Stimulated activated effector memory CD8-positive, alpha-beta T cell treated with anti-CD3 and anti-CD28 coated beads, Interleukin-12 subunit alpha, Interleukin-12 subunit beta, amount 100 ng/mL, for 72 hours (primary cell): ENCODE data around the gene FIGNL2.
"Not testable (repeated sequence)": the region's sequence is repeated elsewhere in the genome, so short reads cannot be mapped to it uniquely, and the experiment has no call there.

Source experiments
- ATAC-seq: fragments of 150-1000 bp; cut with Tn5 transposase; 2 replicates; pipeline ENCODE4 v1.10.0; 2021
- DNase-seq, 2 donors: peaks; one replicate each; pipeline ENCODE4 v3.0.0; 2021 to 2022; ENCODE audit warnings: low spot score in 2 of 2
- H3K27ac Mint-ChIP-seq: one replicate; pipeline ENCODE4 v1.8.0; 2022; ENCODE audit warnings: mild to moderate bottlenecking, mixed read lengths
- H3K36me3 Mint-ChIP-seq: one replicate; pipeline ENCODE4 v1.8.0; 2022; ENCODE audit warnings: mild to moderate bottlenecking, mixed read lengths
- H3K4me1 Mint-ChIP-seq: one replicate; pipeline ENCODE4 v1.8.0; 2022; ENCODE audit warnings: mixed read lengths
- H3K4me3 Mint-ChIP-seq: one replicate; pipeline ENCODE4 v1.8.0; 2022; ENCODE audit warnings: mild to moderate bottlenecking, mixed read lengths
- H3K9me3 Mint-ChIP-seq: one replicate; pipeline ENCODE4 v1.8.0; 2022; ENCODE audit warnings: mixed read lengths

The FIGNL2 gene

GRCh38 chr12:51836041-51836826 lies 12.3 kb downstream of the FIGNL2 start:
- H3K27ac Mint-ChIP-seq = no peak overlapping the region
- no peaks in the 10 kb centered on the region for H3K9me3 Mint-ChIP-seq
- no peak for ATAC-seq
- no peak for DNase-seq
- H3K36me3 Mint-ChIP-seq = no peaks in the 10 kb centered on the region
- H3K4me1 Mint-ChIP-seq = peaks cover 21% of the 10 kb centered on the region
- H3K4me3 Mint-ChIP-seq = no peak overlapping the region

GRCh38 chr12:51834411-51834810 lies 14.1 kb downstream of the FIGNL2 start:
- peaks cover 19% of the 10 kb centered on the region for H3K4me1 Mint-ChIP-seq
- H3K36me3 Mint-ChIP-seq = no peaks in the 10 kb centered on the region
- ATAC-seq (no peak), DNase-seq (no peak)
- no peaks in the 10 kb centered on the region for H3K9me3 Mint-ChIP-seq
- no peak overlapping the region for H3K27ac Mint-ChIP-seq
- H3K4me3 Mint-ChIP-seq = no peak overlapping the region

GRCh38 chr12:51833448-51834227 lies 14.9 kb downstream of the FIGNL2 start:
- Mint-ChIP-seq H3K4me1 (peaks cover 18% of the 10 kb centered on the region), H3K9me3 (no peaks in the 10 kb centered on the region), H3K36me3 (no peaks in the 10 kb centered on the region), H3K27ac (no peak overlapping the region), H3K4me3 (no peak overlapping the region)
- no peak for DNase-seq
- ATAC-seq = no peak

DNA sequence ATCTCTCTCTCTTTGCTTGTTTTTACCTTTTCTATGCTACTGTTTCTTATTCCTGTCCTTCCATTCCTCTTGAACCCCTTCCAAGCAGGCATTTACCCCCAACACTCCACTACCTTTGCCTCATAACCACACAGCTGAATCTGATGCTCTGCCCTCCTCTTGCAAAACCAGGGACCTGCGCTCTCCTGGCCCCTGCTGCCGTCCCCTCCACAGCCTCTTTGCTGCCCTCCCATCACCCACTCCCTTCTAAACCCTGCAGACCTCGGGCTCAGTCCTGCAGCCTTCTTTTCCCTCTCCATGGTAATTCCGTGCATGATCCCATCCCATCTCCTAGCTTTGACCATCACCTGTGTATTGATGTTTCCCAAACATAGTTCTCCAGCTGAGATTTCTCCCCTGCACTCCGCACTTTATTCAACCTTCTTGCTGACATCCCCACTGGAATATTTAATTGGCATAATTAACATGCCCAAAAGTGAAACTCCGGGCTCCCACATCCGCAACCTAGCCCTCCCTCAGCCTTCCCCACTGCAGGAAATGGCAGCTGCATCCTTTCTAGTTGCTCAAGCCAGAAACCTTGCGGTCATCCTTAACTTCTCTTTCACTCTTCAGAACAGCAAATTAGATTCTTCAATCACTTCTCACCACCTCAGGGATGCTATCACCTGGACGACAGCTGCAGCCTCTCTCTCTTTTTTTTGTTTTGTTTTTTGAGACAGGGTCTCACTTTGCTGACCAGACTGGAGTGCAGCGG lies 16.0 kb downstream of the FIGNL2 start:
- Mint-ChIP-seq H3K9me3 (no peaks in the 10 kb centered on the region), H3K4me1 (peaks cover 30% of the 10 kb centered on the region), H3K36me3 (no peaks in the 10 kb centered on the region), H3K4me3 (no peak overlapping the region), H3K27ac (no peak overlapping the region)
- ATAC-seq = no peak
- DNase-seq = no peak

GRCh38 chr12:51831817-51832216 lies 16.7 kb downstream of the FIGNL2 start:
- not testable (repeated sequence) for H3K36me3 Mint-ChIP-seq, DNase-seq, H3K27ac Mint-ChIP-seq, H3K4me3 Mint-ChIP-seq, ATAC-seq, H3K9me3 Mint-ChIP-seq
- H3K4me1 Mint-ChIP-seq = peaks cover 32% of the 10 kb centered on the region

GRCh38 chr12:51829641-51830040 lies 18.9 kb downstream of the FIGNL2 start:
- DNase-seq (no peak), ATAC-seq (no peak)
- H3K36me3 Mint-ChIP-seq = no peaks in the 10 kb centered on the region
- H3K27ac Mint-ChIP-seq = no peak overlapping the region
- peaks cover 32% of the 10 kb centered on the region for H3K4me1 Mint-ChIP-seq
- H3K9me3 Mint-ChIP-seq = no peaks in the 10 kb centered on the region
- no peak overlapping the region for H3K4me3 Mint-ChIP-seq

- DNase-seq (no peak), ATAC-seq (no peak)
- peaks cover 34% of the 10 kb centered on the region for H3K4me1 Mint-ChIP-seq
- H3K36me3 Mint-ChIP-seq = no peaks in the 10 kb centered on the region
- H3K9me3 Mint-ChIP-seq = no peaks in the 10 kb centered on the region
- H3K27ac Mint-ChIP-seq = no peak overlapping the region
- no peak overlapping the region for H3K4me3 Mint-ChIP-seq
These were observed 19.5 kb downstream of the FIGNL2 start for GRCh38 chr12:51829011-51829481.

GRCh38 chr12:51827925-51828818 lies 20.3 kb downstream of the FIGNL2 start:
- Mint-ChIP-seq H3K4me1 (peaks cover 36% of the 10 kb centered on the region), H3K36me3 (no peaks in the 10 kb centered on the region), H3K9me3 (no peaks in the 10 kb centered on the region), H3K27ac (peak overlapping the region; percentile 77), H3K4me3 (peak overlapping the region; percentile 44)
- ATAC-seq (peak; percentile 99), DNase-seq (peak in 1 of 2 donors; percentile 69)

DNA sequence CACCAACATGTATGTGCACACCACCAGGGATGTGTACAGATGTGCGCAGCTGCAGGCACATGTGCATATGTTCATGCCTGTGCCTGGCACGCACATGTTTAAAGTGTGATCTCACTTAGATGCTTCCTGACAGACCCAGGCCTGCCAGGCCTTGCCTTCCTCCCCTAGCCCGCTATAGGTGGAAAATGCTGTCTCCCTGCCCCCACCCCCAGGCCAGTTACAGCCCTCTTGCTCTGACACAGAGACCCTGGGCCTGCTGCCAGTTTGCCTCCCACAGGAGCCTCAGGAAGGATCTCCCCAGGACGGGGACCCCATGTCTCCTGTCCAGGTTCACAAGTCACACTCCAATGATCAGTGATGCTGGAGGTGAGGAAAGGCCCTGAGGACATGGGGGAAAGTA lies 21.6 kb downstream of the FIGNL2 start:
- H3K4me3 Mint-ChIP-seq = no peak overlapping the region
- ATAC-seq (no peak), DNase-seq (no peak)
- no peaks in the 10 kb centered on the region for H3K9me3 Mint-ChIP-seq
- H3K4me1 Mint-ChIP-seq = peaks cover 25% of the 10 kb centered on the region
- no peak overlapping the region for H3K27ac Mint-ChIP-seq
- H3K36me3 Mint-ChIP-seq = no peaks in the 10 kb centered on the region

GRCh38 chr12:51825216-51825615 lies 23.3 kb downstream of the FIGNL2 start:
- peaks cover 25% of the 10 kb centered on the region for H3K4me1 Mint-ChIP-seq
- H3K4me3 Mint-ChIP-seq = no peak overlapping the region
- H3K27ac Mint-ChIP-seq = no peak overlapping the region
- ATAC-seq (no peak), DNase-seq (no peak)
- H3K36me3 Mint-ChIP-seq = no peaks in the 10 kb centered on the region
- H3K9me3 Mint-ChIP-seq = no peaks in the 10 kb centered on the region

GRCh38 chr12:51823875-51824565 lies 24.5 kb downstream of the FIGNL2 start:
- Mint-ChIP-seq H3K4me3 (no peak overlapping the region), H3K9me3 (no peaks in the 10 kb centered on the region), H3K36me3 (no peaks in the 10 kb centered on the region), H3K4me1 (peaks cover 33% of the 10 kb centered on the region), H3K27ac (no peak overlapping the region)
- ATAC-seq = no peak
- no peak for DNase-seq

DNA sequence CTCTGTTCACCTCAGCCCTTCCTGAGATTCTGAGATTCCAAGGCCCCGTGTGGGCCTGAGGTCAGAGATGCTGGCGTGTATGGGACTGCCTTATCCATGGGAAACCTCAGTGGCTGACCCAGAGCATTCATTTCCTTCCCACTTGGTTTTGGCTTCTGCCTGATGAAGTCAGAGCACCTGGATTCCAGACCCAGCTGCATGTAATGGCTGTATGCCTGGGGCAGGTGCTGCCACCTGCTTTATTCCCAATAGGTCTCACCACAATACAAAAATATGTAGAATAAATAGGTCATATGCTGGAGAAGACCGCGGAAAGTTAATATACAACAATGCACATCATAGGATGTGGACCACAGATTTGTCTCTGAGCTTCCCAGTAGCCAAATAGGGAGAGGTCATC lies 25.6 kb downstream of the FIGNL2 start:
- Mint-ChIP-seq H3K27ac (peak overlapping the region; percentile 34), H3K36me3 (no peaks in the 10 kb centered on the region), H3K9me3 (no peaks in the 10 kb centered on the region), H3K4me1 (peaks cover 24% of the 10 kb centered on the region), H3K4me3 (peak overlapping the region; percentile 51)
- no peak for DNase-seq
- no peak for ATAC-seq

DNA sequence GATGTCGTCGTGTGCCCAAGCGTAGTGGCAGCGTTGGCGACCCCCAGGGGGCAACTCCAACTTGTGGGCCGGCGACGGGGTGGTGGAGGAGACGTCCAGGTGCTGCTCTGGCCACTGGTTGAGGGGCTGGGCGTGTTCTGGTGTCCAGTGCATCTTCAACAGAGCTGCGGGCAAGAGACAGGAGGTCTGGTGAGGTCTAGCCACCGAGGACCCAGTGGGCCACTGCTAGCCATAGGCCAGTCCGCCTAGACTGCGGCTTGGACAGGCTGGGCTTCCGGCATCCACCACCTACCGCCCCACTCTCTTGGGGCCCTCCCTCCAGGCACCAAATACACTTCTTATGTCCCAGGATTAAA lies 26.3 kb downstream of the FIGNL2 start:
- Mint-ChIP-seq H3K36me3 (no peaks in the 10 kb centered on the region), H3K4me3 (peak overlapping the region; percentile 51), H3K27ac (peak overlapping the region; percentile 34), H3K9me3 (no peaks in the 10 kb centered on the region), H3K4me1 (peaks cover 18% of the 10 kb centered on the region)
- DNase-seq (no peak), ATAC-seq (no peak)
